IPS-NIHi7 (cell line): Measurements from ENCODE around the gene MYOM3.
A peak's percentile ranks its signal among the peaks of the same experiment; 100 is the strongest.
"Not testable (repeated sequence)": the region's sequence is repeated elsewhere in the genome, so short reads cannot be mapped to it uniquely, and the experiment has no call there.

Experiments
- DNase-seq: peaks from one replicate; pipeline ENCODE4 v3.0.0; 2012; ENCODE audit warnings: mixed read lengths; ENCODE audit errors: extremely low spot score

The MYOM3 gene

GRCh38 chr1:24030976-24031516, 80.9 kb downstream of the MYOM3 start:
- not testable (repeated sequence) for DNase-seq

- no peak for DNase-seq
Measured at GRCh38 chr1:24027838-24028468, 84.0 kb downstream of the MYOM3 start.

GRCh38 chr1:24022581-24023361, 89.2 kb downstream of the MYOM3 start:
- DNase-seq, result peak; percentile 44

GRCh38 chr1:24021403-24022266, 90.3 kb downstream of the MYOM3 start:
- DNase-seq, result no peak

GRCh38 chr1:24020470-24020869, 91.5 kb downstream of the MYOM3 start:
- no peak for DNase-seq

- no peak for DNase-seq
Measured at GRCh38 chr1:24020025-24020424, 91.9 kb downstream of the MYOM3 start.

GRCh38 chr1:24018611-24019580, 93.0 kb downstream of the MYOM3 start:
- peak; percentile 67 for DNase-seq

GRCh38 chr1:24015221-24016210, 96.4 kb downstream of the MYOM3 start:
- no peak for DNase-seq

GRCh38 chr1:24012878-24013277, 99.1 kb downstream of the MYOM3 start:
- DNase-seq, result not testable (repeated sequence)

GRCh38 chr1:24010650-24011049, 101.3 kb downstream of the MYOM3 start:
- DNase-seq, result no peak

GRCh38 chr1:24009406-24009805, 102.5 kb downstream of the MYOM3 start:
- no peak for DNase-seq

GRCh38 chr1:24008574-24009184, 103.3 kb downstream of the MYOM3 start:
- not testable (repeated sequence) for DNase-seq

GRCh38 chr1:24007079-24007478, 104.9 kb downstream of the MYOM3 start:
- no peak for DNase-seq
